Trophoblast cell (in vitro differentiated cells and primary cell): Measurements from ENCODE around the gene TSPAN11.

Experiments
- DNase-seq, 2 donors: peaks; one replicate each; pipeline ENCODE4 v3.0.0-alpha.2; 2016
- H2AFZ ChIP-seq: 2 replicates; pipeline ENCODE4 v1.6.1; 2013; ENCODE audit warnings: low read length, moderate library complexity, mild to moderate bottlenecking; ENCODE audit not compliant: insufficient read depth, poor library complexity
- H2AK5ac ChIP-seq: 2 replicates; pipeline ENCODE4 v1.6.1; 2013; ENCODE audit warnings: mild to moderate bottlenecking, low read length
- H2BK120ac ChIP-seq: 2 replicates; pipeline ENCODE4 v1.6.1; 2013; ENCODE audit warnings: low read length, mild to moderate bottlenecking, moderate library complexity; ENCODE audit not compliant: insufficient read depth, poor library complexity
- H2BK12ac ChIP-seq: 2 replicates; pipeline ENCODE4 v1.6.1; 2013; ENCODE audit warnings: mild to moderate bottlenecking, low read length, moderate library complexity
- H2BK5ac ChIP-seq: 2 replicates; pipeline ENCODE4 v1.6.1; 2013; ENCODE audit warnings: low read length, low read depth, moderate library complexity, mild to moderate bottlenecking; ENCODE audit not compliant: poor library complexity
- H3K14ac ChIP-seq: 2 replicates; pipeline ENCODE4 v1.6.1; 2013; ENCODE audit warnings: mild to moderate bottlenecking, low read length
- H3K18ac ChIP-seq: 2 replicates; pipeline ENCODE4 v1.6.1; 2013; ENCODE audit warnings: mild to moderate bottlenecking, low read length
- H3K23ac ChIP-seq: 2 replicates; pipeline ENCODE4 v1.6.1; 2013; ENCODE audit warnings: low read length
- H3K27ac ChIP-seq: 2 replicates; pipeline ENCODE4 v1.5.1; 2013; ENCODE audit warnings: low read depth, mild to moderate bottlenecking, inconsistent platforms, low read length, moderate library complexity
- H3K27me3 ChIP-seq: 2 replicates; pipeline ENCODE4 v1.6.1; 2013; ENCODE audit warnings: inconsistent platforms, mild to moderate bottlenecking, low read length, moderate library complexity; ENCODE audit not compliant: insufficient read depth
- H3K36me3 ChIP-seq, 2 experiments: 1 replicate in 1 of 2; 2 replicates in 1 of 2; pipeline ENCODE4 v1.6.1; 2013; ENCODE audit warnings: low read length in 2 of 2, mild to moderate bottlenecking in 2 of 2, moderate library complexity in 1 of 2; ENCODE audit not compliant: insufficient read depth in 2 of 2, control insufficient read depth in 1 of 2
- H3K4ac ChIP-seq: 2 replicates; pipeline ENCODE4 v1.6.1; 2013; ENCODE audit warnings: low read depth, mild to moderate bottlenecking, low read length, moderate library complexity
- H3K4me1 ChIP-seq, 2 experiments: 1 replicate in 1 of 2; 2 replicates in 1 of 2; pipeline ENCODE4 v1.6.1; 2013; ENCODE audit warnings: low read length in 2 of 2, mild to moderate bottlenecking in 2 of 2, moderate library complexity in 1 of 2; ENCODE audit not compliant: insufficient read depth in 2 of 2, control insufficient read depth in 1 of 2
- H3K4me2 ChIP-seq: 2 replicates; pipeline ENCODE4 v1.6.1; 2013; ENCODE audit warnings: inconsistent platforms, mild to moderate bottlenecking, low read length, moderate library complexity
- H3K4me3 ChIP-seq: 2 replicates; pipeline ENCODE4 v1.5.1; 2013; ENCODE audit warnings: mild to moderate bottlenecking, low read depth, low read length, inconsistent platforms
- H3K79me1 ChIP-seq: one replicate; pipeline ENCODE4 v1.6.1; 2013; ENCODE audit warnings: low read length
- H3K79me2 ChIP-seq: 2 replicates; pipeline ENCODE4 v1.6.1; 2013; ENCODE audit warnings: low read length, mild to moderate bottlenecking; ENCODE audit not compliant: control insufficient read depth, insufficient read depth, poor library complexity
- H3K9ac ChIP-seq: 2 replicates; pipeline ENCODE4 v1.6.1; 2013; ENCODE audit warnings: mild to moderate bottlenecking, low read length
- H3K9me3 ChIP-seq: 2 replicates; pipeline ENCODE4 v1.6.1; 2013; ENCODE audit warnings: low read depth, mild to moderate bottlenecking, control low read depth, inconsistent platforms, low read length; ENCODE audit not compliant: insufficient read depth
- H4K12ac ChIP-seq: 2 replicates; pipeline ENCODE4 v1.6.1; 2013; ENCODE audit warnings: low read depth, mild to moderate bottlenecking, low read length, moderate library complexity
- H4K8ac ChIP-seq: 2 replicates; pipeline ENCODE4 v1.6.1; 2013; ENCODE audit warnings: low read depth, mild to moderate bottlenecking, low read length, moderate library complexity
- H4K91ac ChIP-seq: one replicate; pipeline ENCODE4 v1.6.1; 2013; ENCODE audit warnings: low read depth, mild to moderate bottlenecking, low read length, moderate library complexity
- WGBS: extraction: QIAGEN DNeasy Blood & Tissue Kit; methylation state at CpG from one replicate; pipeline ENCODE4 v1.1.7; 2013; ENCODE audit warnings: missing lambda C conversion rate; ENCODE audit not compliant: insufficient read length, insufficient coverage; ENCODE audit errors: extremely low coverage; 5-methylcytosine and 5-hydroxymethylcytosine counted together

TSPAN11 gene

GRCh38 chr12:30996752-30997151, 70.2 kb downstream of the TSPAN11 start:
- no peak overlapping the region for H2AFZ ChIP-seq
- H3K18ac ChIP-seq, result no peak overlapping the region
- H2AK5ac ChIP-seq, result no peak overlapping the region
- H3K4me3 ChIP-seq, result no peak overlapping the region
- no peak for DNase-seq
- H3K4ac ChIP-seq, result no peak overlapping the region
- no peak overlapping the region for H3K14ac ChIP-seq
- no peak overlapping the region for H3K23ac ChIP-seq
- no peaks in the 10 kb centered on the region for H3K79me2 ChIP-seq
- H2BK5ac ChIP-seq, result no peak overlapping the region
- no peak overlapping the region for H3K27ac ChIP-seq
- no peak overlapping the region for H2BK12ac ChIP-seq
- no CpG with 5 or more reads among the region's 3 CpGs for WGBS
- no peak overlapping the region for H4K91ac ChIP-seq
- H4K12ac ChIP-seq, result no peak overlapping the region
- no peaks in the 10 kb centered on the region for H3K27me3 ChIP-seq
- no peak overlapping the region for H2BK120ac ChIP-seq
- no peak overlapping the region for H3K4me2 ChIP-seq
- peaks cover 6% of the 10 kb centered on the region for H3K9me3 ChIP-seq
- H3K9ac ChIP-seq, result no peak overlapping the region
- peaks cover 0 to 3% of the 10 kb centered on the region in 2 experiments for H3K4me1 ChIP-seq
- no peaks in the 10 kb centered on the region for H3K36me3 ChIP-seq
- no peak overlapping the region for H4K8ac ChIP-seq
- no peaks in the 10 kb centered on the region for H3K79me1 ChIP-seq

- DNase-seq, result no peak
- no peak overlapping the region for H2AK5ac ChIP-seq
- H2AFZ ChIP-seq, result no peak overlapping the region
- no peak overlapping the region for H3K27ac ChIP-seq
- H3K27me3 ChIP-seq, result no peaks in the 10 kb centered on the region
- H4K91ac ChIP-seq, result no peak overlapping the region
- no peak overlapping the region for H2BK5ac ChIP-seq
- H4K12ac ChIP-seq, result no peak overlapping the region
- H3K79me1 ChIP-seq, result no peaks in the 10 kb centered on the region
- no peak overlapping the region for H3K23ac ChIP-seq
- H3K4me3 ChIP-seq, result no peak overlapping the region
- no peaks in the 10 kb centered on the region for H3K4me1 ChIP-seq
- H4K8ac ChIP-seq, result no peak overlapping the region
- no peak overlapping the region for H3K4me2 ChIP-seq
- no peak overlapping the region for H2BK12ac ChIP-seq
- H2BK120ac ChIP-seq, result no peak overlapping the region
- no peak overlapping the region for H3K9ac ChIP-seq
- no peaks in the 10 kb centered on the region for H3K79me2 ChIP-seq
- no peak overlapping the region for H3K4ac ChIP-seq
- H3K14ac ChIP-seq, result no peak overlapping the region
- H3K9me3 ChIP-seq, result peaks cover 3% of the 10 kb centered on the region
- H3K18ac ChIP-seq, result no peak overlapping the region
- H3K36me3 ChIP-seq, result no peaks in the 10 kb centered on the region
- no CpG with 5 or more reads among the region's 7 CpGs for WGBS
These were observed 71.3 kb downstream of the TSPAN11 start for GRCh38 chr12:30997685-30998440.

- H3K27ac ChIP-seq, result no peak overlapping the region
- H2AK5ac ChIP-seq, result no peak overlapping the region
- H3K14ac ChIP-seq, result no peak overlapping the region
- no peak overlapping the region for H3K18ac ChIP-seq
- no peaks in the 10 kb centered on the region for H3K4me1 ChIP-seq
- no peak for DNase-seq
- H4K8ac ChIP-seq, result no peak overlapping the region
- no peak overlapping the region for H3K4me3 ChIP-seq
- no peak overlapping the region for H3K9ac ChIP-seq
- WGBS, result no CpG with 5 or more reads among the region's 6 CpGs
- no peak overlapping the region for H2AFZ ChIP-seq
- H3K4me2 ChIP-seq, result no peak overlapping the region
- no peaks in the 10 kb centered on the region for H3K79me1 ChIP-seq
- no peak overlapping the region for H2BK5ac ChIP-seq
- H3K27me3 ChIP-seq, result no peaks in the 10 kb centered on the region
- H2BK12ac ChIP-seq, result no peak overlapping the region
- no peaks in the 10 kb centered on the region for H3K36me3 ChIP-seq
- H2BK120ac ChIP-seq, result no peak overlapping the region
- H3K79me2 ChIP-seq, result no peaks in the 10 kb centered on the region
- no peak overlapping the region for H4K12ac ChIP-seq
- peaks cover 3% of the 10 kb centered on the region for H3K9me3 ChIP-seq
- H3K4ac ChIP-seq, result no peak overlapping the region
- no peak overlapping the region for H3K23ac ChIP-seq
- no peak overlapping the region for H4K91ac ChIP-seq
These were observed 72.5 kb downstream of the TSPAN11 start for GRCh38 chr12:30999011-30999410.

GRCh38 chr12:30999723-31000122, 73.2 kb downstream of the TSPAN11 start:
- Histone ChIP-seq H3K9me3 (peaks cover 3% of the 10 kb centered on the region), H3K4me2 (no peak overlapping the region), H3K18ac (no peak overlapping the region), H3K4me1 (no peaks in the 10 kb centered on the region), H3K79me2 (no peaks in the 10 kb centered on the region), H3K4me3 (no peak overlapping the region), H3K27me3 (no peaks in the 10 kb centered on the region), H3K23ac (no peak overlapping the region), H3K14ac (no peak overlapping the region), H3K36me3 (no peaks in the 10 kb centered on the region), H2BK120ac (no peak overlapping the region), H2AK5ac (no peak overlapping the region), H3K9ac (no peak overlapping the region), H2BK12ac (no peak overlapping the region), H3K27ac (no peak overlapping the region), H4K12ac (no peak overlapping the region), H2AFZ (no peak overlapping the region), H4K91ac (no peak overlapping the region), H4K8ac (no peak overlapping the region), H2BK5ac (no peak overlapping the region), H3K79me1 (no peaks in the 10 kb centered on the region), H3K4ac (no peak overlapping the region)
- no peak for DNase-seq
- no CpG with 5 or more reads among the region's 4 CpGs for WGBS
